ENCODE data around the gene HIVEP3.

GRCh38 chr1:41806472-41807155 is 112.1 kb downstream of the HIVEP3 start:
- no peak for TF ChIP-seq RAD21 (IDR thresholded peaks at IDR 0.05; ENCODE audit: low read length)
- TF ChIP-seq CHD2 (IDR thresholded peaks at IDR 0.05; ENCODE audit: low read length, partially characterized antibody) = no peak
- no peak for TF ChIP-seq EZH2phosphoT487 (IDR thresholded peaks at IDR 0.05; ENCODE audit: borderline replicate concordance, low read depth)
